ENCODE measurements around the gene S1PR4.

The S1PR4 gene

DNA sequence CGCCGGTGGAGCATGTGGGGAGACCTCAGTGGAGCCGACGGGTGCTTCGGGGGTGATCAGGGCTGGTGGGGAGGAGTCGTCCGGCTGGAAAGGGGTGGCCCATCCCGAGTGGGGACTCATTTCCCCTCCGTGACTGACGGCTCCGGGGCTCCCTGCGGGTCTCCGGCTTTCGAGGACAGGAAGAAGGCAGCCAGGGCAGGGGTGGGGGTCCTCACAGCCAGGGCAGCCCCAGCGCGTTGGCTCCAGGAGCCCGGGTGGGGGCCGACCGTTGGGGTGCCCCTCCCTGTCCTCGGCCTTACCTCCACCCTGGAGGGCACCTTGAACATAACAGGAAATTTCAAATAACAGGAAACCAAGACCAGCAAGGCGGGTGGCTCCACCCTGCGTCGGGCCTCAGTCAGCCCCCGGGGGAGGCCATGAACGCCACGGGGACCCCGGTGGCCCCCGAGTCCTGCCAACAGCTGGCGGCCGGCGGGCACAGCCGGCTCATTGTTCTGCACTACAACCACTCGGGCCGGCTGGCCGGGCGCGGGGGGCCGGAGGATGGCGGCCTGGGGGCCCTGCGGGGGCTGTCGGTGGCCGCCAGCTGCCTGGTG is at the start of gene S1PR4:
Gene S1PR4, plus strand, starts transcription at position 393 of the 596 bp plus-strand sequence. Its CDS starts 24 bp downstream, at position 417.
- DNase-seq (ENCODE audit: low spot score) = no peak

- peak; percentile 50 for DNase-seq (ENCODE audit: low spot score)
Observed at GRCh38 chr19:3129112-3129511, 49.5 kb upstream of the S1PR4 start.

DNA sequence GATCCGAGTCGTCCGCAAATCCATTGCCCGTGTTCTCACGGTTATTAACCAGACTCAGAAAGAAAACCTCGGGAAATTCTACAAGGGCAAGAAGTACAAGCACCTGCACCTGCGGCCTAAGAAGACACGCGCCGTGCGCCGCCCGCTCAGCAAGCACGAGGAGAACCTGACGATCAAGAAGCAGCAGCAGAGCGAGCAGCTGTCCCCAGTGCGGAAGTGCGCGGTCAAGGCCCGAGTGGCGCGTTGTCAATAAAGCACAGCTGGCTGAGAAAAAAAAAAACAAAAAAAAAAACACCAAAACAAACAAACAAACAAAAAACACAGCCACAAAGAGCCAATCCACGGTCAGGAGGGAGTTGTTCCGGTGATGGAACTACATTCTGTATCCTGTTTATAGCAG is 47.4 kb upstream of the S1PR4 start:
- DNase-seq (ENCODE audit: low spot score) = no peak

DNA sequence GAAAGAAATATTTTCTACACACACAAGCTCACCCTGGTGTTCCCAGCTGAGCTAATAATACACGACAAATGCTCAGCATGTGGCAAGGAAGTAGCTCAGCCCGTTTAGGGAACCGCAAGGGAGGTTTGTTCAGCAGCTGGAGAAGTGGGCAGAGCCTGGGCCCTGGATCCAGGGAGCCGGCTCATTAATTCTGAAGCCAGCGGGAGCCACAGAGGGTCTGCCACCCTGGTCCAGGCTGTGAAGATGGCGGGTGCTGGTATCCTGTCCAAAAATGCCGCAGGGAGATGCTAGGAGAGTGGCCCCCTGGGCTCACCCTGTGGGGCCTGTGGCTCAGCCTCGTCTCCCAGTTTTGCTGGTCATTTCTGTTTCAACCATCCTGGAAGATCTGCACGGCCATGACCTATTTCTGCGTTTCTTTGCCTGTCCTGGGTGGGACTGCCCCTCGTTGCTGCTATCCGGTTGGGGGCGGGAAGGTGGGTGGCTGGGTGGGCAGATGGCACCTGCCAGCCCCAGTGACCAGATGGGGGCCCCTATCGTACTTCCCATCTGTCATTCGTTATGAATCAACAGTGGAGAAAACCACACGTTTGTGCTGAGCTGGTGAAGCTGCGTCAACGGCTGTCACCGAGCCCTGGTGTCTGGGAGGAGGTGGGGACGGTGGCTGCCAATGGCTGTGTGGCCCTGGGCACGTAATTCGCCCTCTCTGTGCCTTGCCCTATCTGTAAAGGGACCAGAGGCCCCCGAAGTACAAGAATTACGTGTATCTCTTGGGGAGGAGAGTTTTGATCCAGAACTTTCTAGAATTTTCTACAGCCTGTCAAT is 45.4 kb upstream of the S1PR4 start:
- peak; percentile 74 for DNase-seq (ENCODE audit: low spot score)

- no peak for DNase-seq (ENCODE audit: low spot score)
Observed at GRCh38 chr19:3133793-3134116, 44.8 kb upstream of the S1PR4 start.

DNA sequence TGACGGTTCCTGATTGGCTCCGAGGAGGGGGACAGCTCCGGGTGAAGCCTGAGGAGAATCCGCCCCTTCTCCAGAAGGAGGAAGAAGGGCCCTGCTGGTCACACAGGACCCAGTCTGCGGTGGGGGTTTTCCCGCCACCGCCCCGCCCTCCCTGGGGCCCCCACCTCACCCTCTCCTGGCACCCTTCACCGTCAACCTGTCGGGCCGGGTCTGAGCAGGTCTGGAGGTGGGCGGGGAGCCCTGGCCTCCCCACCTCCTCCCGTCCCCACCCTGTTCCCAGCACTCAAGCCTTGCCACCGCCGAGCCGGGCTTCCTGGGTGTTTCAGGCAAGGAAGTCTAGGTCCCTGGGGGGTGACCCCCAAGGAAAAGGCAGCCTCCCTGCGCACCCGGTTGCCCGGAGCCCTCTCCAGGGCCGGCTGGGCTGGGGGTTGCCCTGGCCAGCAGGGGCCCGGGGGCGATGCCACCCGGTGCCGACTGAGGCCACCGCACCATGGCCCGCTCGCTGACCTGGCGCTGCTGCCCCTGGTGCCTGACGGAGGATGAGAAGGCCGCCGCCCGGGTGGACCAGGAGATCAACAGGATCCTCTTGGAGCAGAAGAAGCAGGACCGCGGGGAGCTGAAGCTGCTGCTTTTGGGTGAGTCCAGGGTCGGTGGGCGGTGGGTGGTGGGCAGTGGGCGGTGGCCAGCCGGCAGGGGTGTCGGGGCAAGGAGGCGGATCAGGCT is 42.4 kb upstream of the S1PR4 start, which contains the start of gene GNA15:
Gene GNA15, plus strand, starts transcription at position 73 of the 723 bp plus-strand sequence. Its CDS starts 418 bp downstream, at position 491.
- no peak for DNase-seq (ENCODE audit: low spot score)

DNA sequence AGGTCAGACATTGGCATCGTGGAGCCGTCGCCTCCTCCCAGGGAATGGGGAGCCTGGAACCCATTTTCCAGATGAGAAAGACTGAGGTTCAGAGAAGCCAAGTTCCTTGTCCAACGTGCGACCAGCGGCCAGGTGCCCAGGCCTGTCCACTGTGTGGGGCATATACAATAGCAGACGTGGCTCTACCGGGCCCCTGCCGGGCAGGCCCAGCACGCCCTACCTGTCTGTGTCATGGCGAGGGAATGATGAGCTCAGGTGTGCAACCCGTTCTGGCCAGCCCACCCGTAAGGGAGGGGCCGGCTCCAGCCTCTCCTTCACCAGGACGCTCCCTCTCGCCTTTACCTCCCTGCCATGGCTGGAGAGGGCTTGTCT is 41.9 kb upstream of the S1PR4 start:
- no peak for DNase-seq (ENCODE audit: low spot score)

GRCh38 chr19:3137119-3137518 is 41.5 kb upstream of the S1PR4 start:
- no peak for DNase-seq (ENCODE audit: low spot score)

GRCh38 chr19:3138268-3138667 is 40.3 kb upstream of the S1PR4 start:
- no peak for DNase-seq (ENCODE audit: low spot score)

DNA sequence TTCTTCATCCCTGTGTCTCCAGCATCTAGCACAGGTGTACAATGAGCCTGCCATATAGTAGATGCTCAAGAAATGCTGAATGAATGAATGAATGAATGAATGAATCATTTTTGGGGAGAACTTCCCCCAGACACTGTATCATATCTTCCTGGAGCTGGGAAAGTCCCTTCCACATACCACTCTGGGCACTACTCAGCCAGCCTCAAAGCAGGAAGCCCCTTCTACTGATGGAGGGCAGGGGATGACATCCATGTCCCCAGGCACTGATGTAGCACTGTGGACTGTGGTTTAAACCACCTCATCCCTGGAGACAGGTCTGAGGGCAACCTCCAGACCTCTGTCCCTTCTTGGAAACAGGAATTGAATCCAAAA is 37.9 kb upstream of the S1PR4 start:
- no peak for DNase-seq (ENCODE audit: low spot score)

GRCh38 chr19:3142292-3142670 is 36.3 kb upstream of the S1PR4 start:
- DNase-seq (ENCODE audit: low spot score) = peak; percentile 97

DNA sequence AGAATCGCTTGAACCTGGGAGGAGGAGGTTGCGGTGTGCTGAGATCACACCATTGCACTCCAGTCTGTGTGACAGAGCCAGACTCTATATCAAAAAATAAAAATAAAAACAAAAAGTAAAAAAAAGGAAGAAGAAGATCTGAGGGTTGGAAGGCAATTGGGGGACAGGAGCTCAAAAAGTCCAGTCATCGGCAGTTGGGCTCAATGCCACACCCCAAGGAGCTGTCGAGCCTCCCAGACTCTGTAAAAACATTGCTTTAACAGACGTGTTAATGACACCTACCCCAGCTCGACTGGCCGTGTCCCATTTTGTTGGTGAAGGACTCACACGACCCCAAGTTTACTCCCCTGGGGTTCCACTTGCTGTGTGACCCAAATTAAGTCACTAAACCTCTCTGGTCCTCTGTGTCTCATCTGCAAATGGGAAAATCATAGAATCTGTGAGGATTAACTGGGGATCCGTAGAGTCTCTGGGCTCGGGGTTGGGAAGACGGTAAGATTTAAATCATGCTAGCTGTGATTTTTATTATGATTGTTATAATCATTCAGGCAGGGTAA is 35.7 kb upstream of the S1PR4 start:
- no peak for DNase-seq (ENCODE audit: low spot score)

GRCh38 chr19:3145909-3146676 is 32.5 kb upstream of the S1PR4 start:
- DNase-seq (ENCODE audit: low spot score) = no peak

- no peak for DNase-seq (ENCODE audit: low spot score)
Observed at GRCh38 chr19:3146677-3147100, 31.9 kb upstream of the S1PR4 start.

- no peak for DNase-seq (ENCODE audit: low spot score)
Observed at GRCh38 chr19:3148503-3148902, 30.1 kb upstream of the S1PR4 start.

DNA sequence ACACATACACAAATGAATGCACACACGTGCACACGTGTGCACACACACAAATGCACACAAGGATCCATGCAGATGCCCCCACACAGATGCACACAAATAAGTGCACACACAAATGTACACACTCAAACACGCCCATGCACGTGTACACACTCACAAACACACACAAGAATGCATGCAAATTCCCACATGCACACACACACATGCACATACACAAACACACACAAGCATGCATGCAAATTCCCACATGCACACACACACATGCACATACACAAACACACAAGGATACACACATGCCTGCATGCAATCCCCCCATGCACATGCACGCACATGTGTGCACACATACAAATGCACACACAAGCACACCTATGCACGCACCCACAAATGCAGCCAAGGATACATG is 29.5 kb upstream of the S1PR4 start:
- DNase-seq (ENCODE audit: low spot score) = no peak

DNA sequence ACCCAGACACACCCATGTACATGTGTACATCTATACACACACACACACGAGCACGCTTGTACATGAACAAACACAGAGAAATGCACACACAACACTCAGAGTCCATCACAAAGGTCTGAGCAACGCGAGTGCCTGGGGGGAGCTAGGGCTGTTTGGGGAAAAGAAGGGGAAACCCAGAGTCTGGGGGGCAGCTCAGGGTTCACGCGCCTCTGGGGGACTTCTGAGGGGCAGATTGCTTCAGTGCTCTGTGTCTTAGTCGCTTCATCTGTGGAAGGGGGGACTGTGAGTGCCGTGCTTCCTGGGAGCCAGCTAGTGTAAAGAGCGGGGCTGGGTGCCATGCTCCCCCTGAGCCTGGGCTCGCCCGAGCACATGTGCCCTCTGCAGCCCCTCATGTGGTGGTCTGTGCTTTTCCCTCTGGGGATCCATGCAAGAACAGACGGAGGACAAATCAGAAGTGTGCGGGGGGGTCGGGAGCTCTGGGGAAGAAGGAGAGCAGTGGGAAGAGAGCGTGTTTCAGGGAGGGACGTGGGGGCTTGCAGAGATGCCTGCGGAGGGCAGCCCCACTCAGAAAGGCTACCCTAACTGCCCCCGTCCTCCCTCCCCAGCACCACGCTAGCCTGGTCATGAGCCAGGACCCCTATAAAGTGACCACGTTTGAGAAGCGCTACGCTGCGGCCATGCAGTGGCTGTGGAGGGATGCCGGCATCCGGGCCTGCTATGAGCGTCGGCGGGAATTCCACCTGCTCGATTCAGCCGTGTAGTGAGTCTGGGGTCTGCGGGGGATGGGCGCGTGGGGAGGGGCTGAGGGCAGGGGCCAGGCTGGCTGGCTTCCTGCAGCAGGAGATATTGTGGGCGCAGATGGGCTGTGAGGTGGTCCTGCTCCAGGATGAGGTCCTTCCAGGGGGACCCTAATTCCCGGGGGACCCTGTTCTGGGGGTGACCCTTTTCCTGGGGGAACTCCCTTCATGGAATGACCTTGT is 28.8 kb upstream of the S1PR4 start:
- no peak for DNase-seq (ENCODE audit: low spot score)

GRCh38 chr19:3150739-3151329 is 27.7 kb upstream of the S1PR4 start:
- no peak for DNase-seq (ENCODE audit: low spot score)

- DNase-seq (ENCODE audit: low spot score) = no peak
Observed at GRCh38 chr19:3151563-3152418, 26.8 kb upstream of the S1PR4 start.

GRCh38 chr19:3152419-3152780 is 26.2 kb upstream of the S1PR4 start:
- no peak for DNase-seq (ENCODE audit: low spot score)
